ENCODE results near the gene CRY2. TPM values are rescaled to one million over a fixed set of nuclear protein-coding genes. Genes with fewer than 3 reads are reported as not detected.

The CRY2 gene
- total and polyA plus RNA-seq, 10 donors: 5.6 to 39.2 (median 32.6) TPM

- intact Hi-C loops (cut with DNase I; ENCODE audit: low total_unique reads): no loop called here
- no peak overlapping the region for H3K4me3 ChIP-seq
- peak in 1 of 3 donors; percentile 12 for TF ChIP-seq POLR2AphosphoS5 (IDR thresholded peaks at IDR 0.05)
- TF ChIP-seq POLR2A (IDR thresholded peaks at IDR 0.05): no peak
- no peaks in the 10 kb centered on the region for H3K9me3 ChIP-seq
- H3K27me3 ChIP-seq (replicated peaks in 1 of 7): no peaks in the 10 kb centered on the region
- 88 to 100% (median 91%) methylated on average over 4 of the region's 4 CpGs for WGBS, 5 donors
- H3K27ac ChIP-seq: no peak overlapping the region
- DNase-seq: no peak
- H3K4me1 ChIP-seq: no peaks in the 10 kb centered on the region
- H3K36me3 ChIP-seq: peaks cover 5 to 100% (median 92%) of the 10 kb centered on the region in 6 donors
Observed at GRCh38 chr11:45870706-45871105, 23.4 kb downstream of the CRY2 start.

GRCh38 chr11:45871638-45872037, 24.4 kb downstream of the CRY2 start:
- Histone ChIP-seq H3K4me1 (no peaks in the 10 kb centered on the region), H3K27me3 (replicated peaks in 1 of 7) (no peaks in the 10 kb centered on the region), H3K27ac (no peak overlapping the region), H3K4me3 (no peak overlapping the region), H3K9me3 (no peaks in the 10 kb centered on the region), H3K36me3 (peaks cover 5 to 100% (median 92%) of the 10 kb centered on the region in 6 donors)
- intact Hi-C loops (cut with DNase I; ENCODE audit: low total_unique reads): no loop called here
- TF ChIP-seq CTCF (IDR thresholded peaks at IDR 0.05 in 8 of 11, conservative IDR thresholded peaks at IDR 0.05 in 3 of 11) (no peak), POLR2A (IDR thresholded peaks at IDR 0.05) (no peak), POLR2AphosphoS5 (IDR thresholded peaks at IDR 0.05) (no peak)
- 87 to 100% (median 91%) methylated on average over 1 to 2 of the region's 2 CpGs for WGBS, 5 donors
- no peak for DNase-seq

- Histone ChIP-seq H3K4me1 (no peaks in the 10 kb centered on the region), H3K27me3 (replicated peaks in 1 of 7) (no peaks in the 10 kb centered on the region), H3K36me3 (peaks cover 5 to 100% (median 92%) of the 10 kb centered on the region in 6 donors), H3K27ac (no peak overlapping the region), H3K4me3 (no peak overlapping the region), H3K9me3 (no peaks in the 10 kb centered on the region)
- no peak for DNase-seq
- intact Hi-C loops (cut with DNase I; ENCODE audit: low total_unique reads): no loop called here
- WGBS, 5 donors: 78 to 87% (median 85%) methylated on average over 9 of the region's 9 CpGs
- TF ChIP-seq CTCF (IDR thresholded peaks at IDR 0.05 in 8 of 11, conservative IDR thresholded peaks at IDR 0.05 in 3 of 11) (peak in 9 of 11 experiments; percentile 28 to 63 (median 42)), POLR2AphosphoS5 (IDR thresholded peaks at IDR 0.05) (peak in 1 of 3 donors; percentile 21), POLR2A (IDR thresholded peaks at IDR 0.05) (no peak)
Observed at GRCh38 chr11:45872651-45873356, 25.5 kb downstream of the CRY2 start.

GRCh38 chr11:45876401-45876800, 29.1 kb downstream of the CRY2 start:
- Histone ChIP-seq H3K4me3 (no peak overlapping the region), H3K9me3 (no peaks in the 10 kb centered on the region), H3K27ac (no peak overlapping the region), H3K27me3 (replicated peaks in 1 of 7) (no peaks in the 10 kb centered on the region), H3K36me3 (peaks cover 0 to 100% (median 84%) of the 10 kb centered on the region in 6 donors), H3K4me1 (no peaks in the 10 kb centered on the region)
- 75 to 86% (median 81%) methylated on average over 6 of the region's 6 CpGs for WGBS, 5 donors
- DNase-seq: no peak
- intact Hi-C loops (cut with DNase I; ENCODE audit: low total_unique reads): no loop called here
- TF ChIP-seq POLR2AphosphoS5 (IDR thresholded peaks at IDR 0.05) (no peak), CTCF (IDR thresholded peaks at IDR 0.05 in 8 of 11, conservative IDR thresholded peaks at IDR 0.05 in 3 of 11) (no peak), POLR2A (IDR thresholded peaks at IDR 0.05) (no peak)

Data from spleen (tissue), 11 donors.